IgD-negative memory B cell (primary cell): ENCODE measurements around the gene UQCC3. TPM values are rescaled to one million over a fixed set of nuclear protein-coding genes. Genes with fewer than 3 reads are reported as not detected.
"Not testable (repeated sequence)": the region's sequence is repeated elsewhere in the genome, so short reads cannot be mapped to it uniquely, and the experiment has no call there.

ENCODE experiments used
- H3K27ac Mint-ChIP-seq, 3 donors: one replicate each; pipeline ENCODE4 v1.8.0; 2020 to 2022; ENCODE audit warnings: mild to moderate bottlenecking in 3 of 3, mixed read lengths in 3 of 3, moderate library complexity in 1 of 3
- H3K27me3 Mint-ChIP-seq: one replicate; pipeline ENCODE4 v1.8.0; 2021; ENCODE audit warnings: mixed read lengths
- H3K36me3 Mint-ChIP-seq: one replicate; pipeline ENCODE4 v1.8.0; 2020; ENCODE audit warnings: mild to moderate bottlenecking, mixed read lengths
- H3K4me1 Mint-ChIP-seq, 3 donors: one replicate each; pipeline ENCODE4 v1.8.0; 2020 to 2022; ENCODE audit warnings: mixed read lengths in 3 of 3, mild to moderate bottlenecking in 1 of 3
- H3K4me3 Mint-ChIP-seq, 4 donors: one replicate each; pipeline ENCODE4 v1.8.0; 2020 to 2022; ENCODE audit warnings: mild to moderate bottlenecking in 4 of 4, mixed read lengths in 4 of 4, moderate library complexity in 3 of 4
- H3K9me3 Mint-ChIP-seq, 3 donors: one replicate each; pipeline ENCODE4 v1.8.0; 2020 to 2021; ENCODE audit warnings: mixed read lengths in 3 of 3, mild to moderate bottlenecking in 1 of 3
- polyA plus RNA-seq: library from polyadenylated mRNA; unstranded; fragments of 300-500 nt; fragmentation: Illumina TruSeq; gene quantifications from one replicate; pipeline ENCODE4 v1.2.3, GENCODE V29; 2021

The UQCC3 gene
- 13.7 TPM for polyA plus RNA-seq

- H3K4me1 Mint-ChIP-seq = peaks cover 21 to 29% (median 25%) of the 10 kb centered on the region in 3 donors
- H3K4me3 Mint-ChIP-seq = peak within 1 kb of the TSS; percentile 98 to 100 (median 100)
- no peaks in the 10 kb centered on the region for H3K27me3 Mint-ChIP-seq
- peak within 1 kb of the TSS; percentile 94 to 99 (median 99) for H3K27ac Mint-ChIP-seq
- peaks cover 2% of the 10 kb centered on the region for H3K36me3 Mint-ChIP-seq
- no peaks in the 10 kb centered on the region for H3K9me3 Mint-ChIP-seq
These were observed at the start of gene UQCC3, which contains the start of gene LBHD1 for GRCh38 chr11:62671608-62672389. UQCC3 (plus strand) TSS chr11:62671673; CDS start chr11:62671746, 73 bp downstream. LBHD1 (minus strand) TSS chr11:62672267; CDS start chr11:62670031, 2,236 bp downstream.

GRCh38 chr11:62622476-62623089, 48.9 kb upstream of the UQCC3 start:
- no peaks in the 10 kb centered on the region for H3K27me3 Mint-ChIP-seq
- H3K9me3 Mint-ChIP-seq = no peaks in the 10 kb centered on the region
- H3K36me3 Mint-ChIP-seq = peaks cover 9% of the 10 kb centered on the region
- peaks cover 0 to 15% (median 9%) of the 10 kb centered on the region in 3 donors for H3K4me1 Mint-ChIP-seq
- peak overlapping the region; percentile 85 to 99 (median 91) for H3K4me3 Mint-ChIP-seq
- H3K27ac Mint-ChIP-seq = peak overlapping the region; percentile 92 to 97 (median 96)

- Mint-ChIP-seq H3K27ac (peak overlapping the region in 1 of 3 donors; percentile 7), H3K36me3 (peaks cover 10% of the 10 kb centered on the region), H3K27me3 (no peaks in the 10 kb centered on the region), H3K9me3 (no peaks in the 10 kb centered on the region), H3K4me3 (no peak overlapping the region), H3K4me1 (peaks cover 0 to 2% (median 0%) of the 10 kb centered on the region in 3 donors)
These were observed 43.8 kb upstream of the UQCC3 start for GRCh38 chr11:62627713-62628112.

- no peaks in the 10 kb centered on the region for H3K27me3 Mint-ChIP-seq
- H3K4me3 Mint-ChIP-seq = no peak overlapping the region
- peaks cover 9% of the 10 kb centered on the region for H3K36me3 Mint-ChIP-seq
- H3K4me1 Mint-ChIP-seq = peaks cover 5 to 6% (median 5%) of the 10 kb centered on the region in 3 donors
- H3K27ac Mint-ChIP-seq = peak overlapping the region in 1 of 3 donors; percentile 73
- H3K9me3 Mint-ChIP-seq = no peaks in the 10 kb centered on the region
These were observed 39.0 kb upstream of the UQCC3 start for GRCh38 chr11:62632492-62632891.

GRCh38 chr11:62644220-62644619, 27.3 kb upstream of the UQCC3 start:
- no peaks in the 10 kb centered on the region for H3K27me3 Mint-ChIP-seq
- H3K4me1 Mint-ChIP-seq = peaks cover 6 to 22% (median 15%) of the 10 kb centered on the region in 3 donors
- H3K9me3 Mint-ChIP-seq = no peaks in the 10 kb centered on the region
- H3K36me3 Mint-ChIP-seq = no peaks in the 10 kb centered on the region
- H3K27ac Mint-ChIP-seq = peak overlapping the region in 1 of 3 donors; percentile 78
- H3K4me3 Mint-ChIP-seq = peak overlapping the region in 3 of 4 donors; percentile 58 to 88 (median 58)

GRCh38 chr11:62645671-62645945, 25.9 kb upstream of the UQCC3 start:
- no peaks in the 10 kb centered on the region for H3K9me3 Mint-ChIP-seq
- H3K27me3 Mint-ChIP-seq = no peaks in the 10 kb centered on the region
- H3K27ac Mint-ChIP-seq = peak overlapping the region; percentile 89 to 97 (median 97)
- peaks cover 6 to 18% (median 13%) of the 10 kb centered on the region in 3 donors for H3K4me1 Mint-ChIP-seq
- no peaks in the 10 kb centered on the region for H3K36me3 Mint-ChIP-seq
- H3K4me3 Mint-ChIP-seq = peak overlapping the region; percentile 88 to 97 (median 94)

- no peaks in the 10 kb centered on the region for H3K27me3 Mint-ChIP-seq
- H3K27ac Mint-ChIP-seq = peak within 1 kb of the TSS; percentile 89 to 97 (median 97)
- no peaks in the 10 kb centered on the region for H3K9me3 Mint-ChIP-seq
- H3K4me3 Mint-ChIP-seq = peak within 1 kb of the TSS; percentile 88 to 97 (median 94)
- no peaks in the 10 kb centered on the region for H3K36me3 Mint-ChIP-seq
- peaks cover 6 to 16% (median 11%) of the 10 kb centered on the region in 3 donors for H3K4me1 Mint-ChIP-seq
These were observed 25.3 kb upstream of the UQCC3 start, which contains the start of gene GANAB for GRCh38 chr11:62645946-62646824. GANAB (minus strand) TSS chr11:62646613; CDS start chr11:62646599, 14 bp downstream.

- H3K36me3 Mint-ChIP-seq = no peaks in the 10 kb centered on the region
- no peaks in the 10 kb centered on the region for H3K27me3 Mint-ChIP-seq
- H3K4me3 Mint-ChIP-seq = peak overlapping the region; percentile 88 to 97 (median 94)
- peak overlapping the region; percentile 75 to 97 (median 97) for H3K27ac Mint-ChIP-seq
- peaks cover 6 to 16% (median 13%) of the 10 kb centered on the region in 3 donors for H3K4me1 Mint-ChIP-seq
- no peaks in the 10 kb centered on the region for H3K9me3 Mint-ChIP-seq
These were observed 24.5 kb upstream of the UQCC3 start for GRCh38 chr11:62646825-62647608.

GRCh38 chr11:62647609-62648005, 23.9 kb upstream of the UQCC3 start:
- no peaks in the 10 kb centered on the region for H3K27me3 Mint-ChIP-seq
- H3K27ac Mint-ChIP-seq = peak overlapping the region in 1 of 3 donors; percentile 68
- H3K4me3 Mint-ChIP-seq = peak overlapping the region in 1 of 4 donors; percentile 33
- no peaks in the 10 kb centered on the region for H3K36me3 Mint-ChIP-seq
- H3K4me1 Mint-ChIP-seq = peaks cover 10 to 20% (median 17%) of the 10 kb centered on the region in 3 donors
- H3K9me3 Mint-ChIP-seq = no peaks in the 10 kb centered on the region

- no peaks in the 10 kb centered on the region for H3K27me3 Mint-ChIP-seq
- H3K9me3 Mint-ChIP-seq = no peaks in the 10 kb centered on the region
- peak overlapping the region in 1 of 3 donors; percentile 68 for H3K27ac Mint-ChIP-seq
- H3K36me3 Mint-ChIP-seq = no peaks in the 10 kb centered on the region
- H3K4me1 Mint-ChIP-seq = peaks cover 15 to 21% (median 18%) of the 10 kb centered on the region in 3 donors
- peak overlapping the region in 1 of 4 donors; percentile 72 for H3K4me3 Mint-ChIP-seq
These were observed 23.1 kb upstream of the UQCC3 start for GRCh38 chr11:62648185-62648966.

- H3K36me3 Mint-ChIP-seq = no peaks in the 10 kb centered on the region
- H3K4me3 Mint-ChIP-seq = peak overlapping the region in 2 of 4 donors; percentile 68 to 72
- peaks cover 17 to 21% (median 18%) of the 10 kb centered on the region in 3 donors for H3K4me1 Mint-ChIP-seq
- H3K27ac Mint-ChIP-seq = peak overlapping the region in 2 of 3 donors; percentile 39 to 64
- H3K27me3 Mint-ChIP-seq = no peaks in the 10 kb centered on the region
- no peaks in the 10 kb centered on the region for H3K9me3 Mint-ChIP-seq
These were observed 22.5 kb upstream of the UQCC3 start for GRCh38 chr11:62648967-62649364.

GRCh38 chr11:62649486-62649885, 22.0 kb upstream of the UQCC3 start:
- Mint-ChIP-seq H3K4me3 (peak overlapping the region in 2 of 4 donors; percentile 68 to 72), H3K36me3 (no peaks in the 10 kb centered on the region), H3K9me3 (no peaks in the 10 kb centered on the region), H3K27me3 (no peaks in the 10 kb centered on the region), H3K27ac (peak overlapping the region in 1 of 3 donors; percentile 64), H3K4me1 (peaks cover 17 to 22% (median 18%) of the 10 kb centered on the region in 3 donors)

GRCh38 chr11:62650283-62650682, 21.2 kb upstream of the UQCC3 start:
- H3K27me3 Mint-ChIP-seq, H3K27ac Mint-ChIP-seq, H3K36me3 Mint-ChIP-seq, H3K9me3 Mint-ChIP-seq: not testable (repeated sequence)
- Mint-ChIP-seq H3K4me1 (peaks cover 15 to 18% (median 17%) of the 10 kb centered on the region in 3 donors), H3K4me3 (peak overlapping the region in 1 of 4 donors; percentile 66)
